Activated T-helper 17 cell treated with anti-CD3 and anti-CD28 coated beads, Interleukin-2, amount 50 U/mL, for 72 hours (primary cell): Measurements from ENCODE around the gene MORN1. TPM values are rescaled to one million over a fixed set of nuclear protein-coding genes. Genes with fewer than 3 reads are reported as not detected.

ENCODE experiments used
- ATAC-seq: fragments of 150-1000 bp; cut with Tn5 transposase; replicated peaks from 2 replicates; pipeline ENCODE4 v1.10.0; 2021; ENCODE audit warnings: mild to moderate bottlenecking, moderate library complexity
- H3K27ac Mint-ChIP-seq: one replicate; pipeline ENCODE4 v1.8.0; 2022; ENCODE audit warnings: mixed read lengths
- H3K27me3 Mint-ChIP-seq: one replicate; pipeline ENCODE4 v1.8.0; 2022; ENCODE audit warnings: mixed read lengths
- H3K36me3 Mint-ChIP-seq: one replicate; pipeline ENCODE4 v1.8.0; 2022; ENCODE audit warnings: low read depth, mild to moderate bottlenecking, mixed read lengths
- H3K4me1 Mint-ChIP-seq: one replicate; pipeline ENCODE4 v1.8.0; 2022; ENCODE audit warnings: mixed read lengths
- H3K4me3 Mint-ChIP-seq: one replicate; pipeline ENCODE4 v1.8.0; 2022; ENCODE audit warnings: mild to moderate bottlenecking, mixed read lengths
- H3K9me3 Mint-ChIP-seq: one replicate; pipeline ENCODE4 v1.8.0; 2022; ENCODE audit warnings: mixed read lengths
- total RNA-seq, 2 donors: library from RNA; stranded (reverse); gene quantifications; one replicate each; pipeline ENCODE4 v1.2.3, GENCODE V29; 2022

Gene MORN1
- total RNA-seq, 2 donors from 2014 or later: 4.4 to 5.3 TPM

GRCh38 chr1:2278591-2279209 lies 112.7 kb downstream of the MORN1 start:
- no peaks in the 10 kb centered on the region for H3K36me3 Mint-ChIP-seq
- no peak overlapping the region for H3K27ac Mint-ChIP-seq
- peaks cover 12% of the 10 kb centered on the region for H3K4me1 Mint-ChIP-seq
- H3K27me3 Mint-ChIP-seq: no peaks in the 10 kb centered on the region
- no peak for ATAC-seq
- no peak overlapping the region for H3K4me3 Mint-ChIP-seq
- H3K9me3 Mint-ChIP-seq: no peaks in the 10 kb centered on the region

GRCh38 chr1:2277741-2278488 lies 113.4 kb downstream of the MORN1 start:
- ATAC-seq: no peak

GRCh38 chr1:2276803-2277580 lies 114.4 kb downstream of the MORN1 start:
- Mint-ChIP-seq H3K27ac (peak overlapping the region; percentile 61), H3K4me1 (peaks cover 20% of the 10 kb centered on the region), H3K27me3 (no peaks in the 10 kb centered on the region), H3K9me3 (no peaks in the 10 kb centered on the region), H3K36me3 (no peaks in the 10 kb centered on the region), H3K4me3 (no peak overlapping the region)
- ATAC-seq: no peak

More at GRCh38 chr1:2277741-2278488, 113.4 kb downstream of the MORN1 start:
- Mint-ChIP-seq H3K9me3 (no peaks in the 10 kb centered on the region), H3K36me3 (no peaks in the 10 kb centered on the region), H3K27me3 (no peaks in the 10 kb centered on the region), H3K4me1 (peaks cover 18% of the 10 kb centered on the region), H3K27ac (peak overlapping the region; percentile 61), H3K4me3 (no peak overlapping the region)

DNA sequence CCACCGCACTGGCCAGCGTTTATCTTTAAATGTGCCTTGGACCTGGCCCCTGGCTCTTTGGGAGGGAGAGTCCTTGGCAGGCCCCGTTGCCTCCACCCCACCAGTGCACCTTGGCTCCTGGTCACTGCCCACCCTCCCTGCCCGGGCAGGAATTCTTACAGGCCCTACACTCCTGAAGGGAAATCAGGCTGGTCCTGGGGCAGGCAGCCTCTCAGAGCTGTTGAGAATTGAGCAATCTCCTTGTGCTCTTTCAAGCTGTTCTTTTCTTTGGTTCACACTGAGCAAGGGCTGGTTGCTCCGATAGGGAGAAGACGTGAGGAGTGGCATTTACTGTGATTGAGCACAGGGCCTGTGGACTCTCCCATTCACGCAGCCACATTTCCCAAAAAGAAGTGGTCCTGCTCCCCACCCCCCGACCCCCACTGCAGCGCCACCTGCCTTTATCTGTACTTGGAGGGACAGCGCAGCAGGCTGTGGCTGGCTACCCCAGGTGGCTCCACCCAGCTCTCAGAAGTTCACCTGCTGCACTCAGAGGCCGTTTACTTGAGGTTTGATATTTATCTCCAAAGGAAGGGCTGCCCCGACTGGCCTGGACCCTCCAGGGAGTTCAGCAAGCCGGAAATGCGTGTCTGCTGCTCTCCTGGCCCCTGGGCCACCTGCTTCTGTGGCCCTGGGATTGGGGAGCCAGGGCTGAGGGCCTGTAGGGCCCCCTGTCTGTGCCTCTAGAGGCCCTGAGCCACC lies 115.4 kb downstream of the MORN1 start:
- Mint-ChIP-seq H3K36me3 (no peaks in the 10 kb centered on the region), H3K4me1 (peaks cover 20% of the 10 kb centered on the region), H3K9me3 (no peaks in the 10 kb centered on the region), H3K27ac (peak overlapping the region; percentile 61), H3K27me3 (no peaks in the 10 kb centered on the region), H3K4me3 (no peak overlapping the region)
- ATAC-seq: no peak

- no peaks in the 10 kb centered on the region for H3K36me3 Mint-ChIP-seq
- no peaks in the 10 kb centered on the region for H3K9me3 Mint-ChIP-seq
- peak overlapping the region; percentile 78 for H3K27ac Mint-ChIP-seq
- no peaks in the 10 kb centered on the region for H3K27me3 Mint-ChIP-seq
- peaks cover 20% of the 10 kb centered on the region for H3K4me1 Mint-ChIP-seq
- peak overlapping the region; percentile 48 for H3K4me3 Mint-ChIP-seq
- ATAC-seq: peak; percentile 48
Observed at GRCh38 chr1:2274929-2275475, 116.4 kb downstream of the MORN1 start.

DNA sequence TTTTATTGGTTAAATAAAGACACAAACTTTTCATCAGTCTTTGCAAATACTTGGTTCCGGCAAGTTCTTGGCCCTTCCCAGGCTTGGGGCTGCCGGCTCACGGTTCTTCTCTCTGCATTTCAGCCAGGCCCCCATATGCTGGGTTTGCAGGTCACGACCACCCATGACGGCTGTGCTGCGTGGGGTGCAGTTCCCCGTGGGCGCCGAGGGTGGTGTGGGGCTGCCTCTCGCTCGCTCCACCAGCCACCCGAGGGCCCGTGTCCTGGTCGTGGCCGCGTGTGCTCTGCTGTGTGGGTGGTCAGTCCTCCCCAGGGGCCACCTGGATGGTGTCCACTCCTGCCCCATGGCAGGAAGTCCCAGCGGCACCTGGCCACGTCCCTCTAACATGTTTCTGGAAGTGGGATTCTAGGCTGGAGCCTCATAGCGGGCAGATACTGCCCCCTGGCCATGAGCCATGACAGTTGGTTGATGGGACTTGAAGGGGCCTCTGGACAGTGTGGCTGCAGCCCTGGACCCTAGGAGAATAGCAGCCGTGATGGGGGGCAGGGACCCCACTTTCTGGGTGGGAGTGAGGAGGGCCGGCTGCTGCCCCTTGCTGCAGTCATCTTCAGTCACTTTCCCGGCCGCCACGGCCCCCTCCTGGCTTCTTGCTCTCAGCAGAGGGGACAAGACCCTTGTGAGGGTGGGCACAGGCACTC lies 117.0 kb downstream of the MORN1 start:
- H3K36me3 Mint-ChIP-seq: no peaks in the 10 kb centered on the region
- no peaks in the 10 kb centered on the region for H3K9me3 Mint-ChIP-seq
- H3K27me3 Mint-ChIP-seq: no peaks in the 10 kb centered on the region
- ATAC-seq: no peak
- H3K4me3 Mint-ChIP-seq: peak overlapping the region; percentile 48
- H3K4me1 Mint-ChIP-seq: peaks cover 20% of the 10 kb centered on the region
- peak overlapping the region; percentile 78 for H3K27ac Mint-ChIP-seq

DNA sequence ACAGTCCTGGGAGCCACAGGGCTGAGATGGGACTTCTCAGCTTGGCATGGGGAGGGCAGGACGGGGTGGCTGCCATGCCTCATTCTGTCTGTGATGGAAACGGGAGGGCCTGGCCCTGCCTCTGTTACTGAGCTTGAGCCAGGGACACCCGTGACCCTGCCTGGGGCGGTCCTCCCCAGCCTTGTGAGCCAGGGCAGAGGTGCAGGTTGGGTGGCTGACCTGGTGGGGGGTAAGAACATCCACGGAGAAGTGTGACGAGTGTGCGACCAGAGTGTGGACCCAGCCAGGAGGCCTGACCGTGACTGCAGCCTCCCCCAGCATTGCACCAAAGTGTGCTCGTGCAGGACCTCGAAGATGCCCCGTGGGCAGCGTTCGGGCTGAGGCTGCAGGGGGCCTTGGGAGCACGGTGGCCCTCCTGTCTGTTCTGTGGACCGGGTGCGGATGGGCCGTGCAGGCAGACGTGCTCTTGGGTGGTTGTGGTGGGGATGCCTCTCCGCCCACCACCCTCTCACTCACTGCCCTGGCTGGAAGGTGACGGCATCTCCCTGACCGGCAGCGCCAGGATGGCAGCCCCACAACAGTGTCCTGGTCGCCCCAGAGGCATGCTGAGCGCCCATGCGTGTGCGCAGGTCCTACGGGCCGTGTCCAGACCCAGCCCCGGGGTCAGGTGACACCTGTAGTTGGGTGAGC lies 117.8 kb downstream of the MORN1 start:
- H3K36me3 Mint-ChIP-seq: no peaks in the 10 kb centered on the region
- H3K4me1 Mint-ChIP-seq: peaks cover 24% of the 10 kb centered on the region
- ATAC-seq: no peak
- no peak overlapping the region for H3K4me3 Mint-ChIP-seq
- H3K9me3 Mint-ChIP-seq: no peaks in the 10 kb centered on the region
- peak overlapping the region; percentile 68 for H3K27ac Mint-ChIP-seq
- H3K27me3 Mint-ChIP-seq: no peaks in the 10 kb centered on the region

- Mint-ChIP-seq H3K36me3 (no peaks in the 10 kb centered on the region), H3K9me3 (no peaks in the 10 kb centered on the region), H3K4me3 (no peak overlapping the region), H3K27me3 (no peaks in the 10 kb centered on the region), H3K4me1 (peaks cover 24% of the 10 kb centered on the region), H3K27ac (peak overlapping the region; percentile 68)
- no peak for ATAC-seq
Observed at GRCh38 chr1:2272686-2273400, 118.5 kb downstream of the MORN1 start.

DNA sequence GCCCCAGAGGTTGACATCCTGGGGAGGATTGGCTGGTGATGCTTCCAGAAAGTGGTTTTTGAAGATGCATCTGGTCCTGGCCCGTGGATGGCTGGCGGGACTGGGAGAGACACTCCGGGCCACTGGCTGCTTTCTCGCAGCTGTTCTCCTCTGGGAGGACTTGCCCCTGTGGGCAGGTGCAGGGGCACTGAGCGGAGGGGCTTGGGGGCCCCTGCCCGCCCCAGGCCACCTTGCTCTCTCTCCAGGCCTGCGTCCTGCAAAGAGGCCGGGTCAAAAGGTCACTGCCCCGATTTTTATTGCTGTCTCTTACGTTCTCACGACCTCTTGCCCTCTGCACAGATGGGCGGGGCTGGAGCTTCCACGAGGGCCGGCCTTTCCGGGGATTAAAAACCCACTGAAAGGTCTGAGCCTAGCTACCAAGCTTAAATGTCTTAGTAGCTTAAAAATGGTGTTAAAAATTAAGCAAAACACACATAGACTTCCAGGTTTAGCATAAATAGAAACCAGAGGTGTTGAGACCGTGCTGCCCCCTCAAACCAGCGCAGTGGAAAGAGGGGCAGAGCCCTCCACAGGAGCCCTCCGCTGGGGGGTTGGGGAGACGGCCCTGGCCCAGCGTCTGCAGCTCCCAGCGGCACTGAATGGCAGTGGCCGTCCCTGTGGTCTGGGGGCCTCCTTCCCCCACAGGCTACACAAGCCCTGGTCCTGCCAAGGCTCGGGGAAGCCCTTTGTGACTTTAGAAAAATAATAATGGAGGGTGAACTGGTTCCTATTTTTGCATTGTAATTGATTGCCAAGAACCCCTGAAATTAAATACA lies 119.3 kb downstream of the MORN1 start:
- Mint-ChIP-seq H3K9me3 (no peaks in the 10 kb centered on the region), H3K4me1 (peaks cover 19% of the 10 kb centered on the region), H3K27ac (peak overlapping the region; percentile 63), H3K4me3 (no peak overlapping the region), H3K36me3 (no peaks in the 10 kb centered on the region), H3K27me3 (no peaks in the 10 kb centered on the region)
- ATAC-seq: no peak
